Measurements from ENCODE around the gene RALGDS.

Gene RALGDS

GRCh38 chr9:133153227-133154096 is 32.4 kb upstream of the RALGDS start (continued):
- no peak for TF ChIP-seq ZNF513 (tag by site-specific recombination; IDR thresholded peaks at IDR 0.05)
- no peak for TF ChIP-seq PRDM1 (tag by site-specific recombination; IDR thresholded peaks at IDR 0.05)
- peak; percentile 90 for TF ChIP-seq MYNN (tag by site-specific recombination; IDR thresholded peaks at IDR 0.05; ENCODE audit: borderline replicate concordance)

GRCh38 chr9:133151601-133152525 is 30.8 kb upstream of the RALGDS start:
- 0 out of 2 replicates have a peak, but pooled peaks cover 3% of the 10 kb centered on the region for H3K4me1 ChIP-seq (ENCODE audit: control insufficient read depth, insufficient read depth, low read length)
- POLR2A ChIA-PET = interaction anchor here (1.0 kb wide), 1 partner anchor 196 kb away, joined by 3 read pairs; the partner anchor contains the start of genes MED22 and RPL7A

GRCh38 chr9:133151041-133151440 is 30.0 kb upstream of the RALGDS start:
- H3K4me1 ChIP-seq (ENCODE audit: control insufficient read depth, insufficient read depth, low read length) = 0 out of 2 replicates have a peak, but pooled peaks cover 3% of the 10 kb centered on the region
- no peak overlapping the region for H3K27ac ChIP-seq (ENCODE audit: extremely low read depth, low read depth, low read length)
- H3K4me3 ChIP-seq (ENCODE audit: low read depth, low read length) = no peak overlapping the region
- POLR2A ChIA-PET = no interaction called here
- CTCF ChIA-PET = interaction anchor here (0.6 to 2.4 kb wide), 6 partner anchors 8 to 1675 kb away, joined by 3 to 18 read pairs (median 4); no protein-coding TSS in a partner anchor
- no peaks in the 10 kb centered on the region for H3K36me3 ChIP-seq (ENCODE audit: control insufficient read depth in 2 of 2, insufficient read depth in 1 of 2, low read length in 2 of 2)
- H3K9me3 ChIP-seq (ENCODE audit: control insufficient read depth, insufficient read depth, low read depth, low read length) = no peaks in the 10 kb centered on the region
- TF ChIP-seq ZNF202 (tag by site-specific recombination; IDR thresholded peaks at IDR 0.05; ENCODE audit: borderline replicate concordance) = no peak
- no peak for TF ChIP-seq ZNF76 (tag by site-specific recombination; IDR thresholded peaks at IDR 0.05; ENCODE audit: borderline replicate concordance, low read depth)
- no peak for TF ChIP-seq KLF10 (tag by site-specific recombination; IDR thresholded peaks at IDR 0.05)
- TF ChIP-seq, protein P1, sequence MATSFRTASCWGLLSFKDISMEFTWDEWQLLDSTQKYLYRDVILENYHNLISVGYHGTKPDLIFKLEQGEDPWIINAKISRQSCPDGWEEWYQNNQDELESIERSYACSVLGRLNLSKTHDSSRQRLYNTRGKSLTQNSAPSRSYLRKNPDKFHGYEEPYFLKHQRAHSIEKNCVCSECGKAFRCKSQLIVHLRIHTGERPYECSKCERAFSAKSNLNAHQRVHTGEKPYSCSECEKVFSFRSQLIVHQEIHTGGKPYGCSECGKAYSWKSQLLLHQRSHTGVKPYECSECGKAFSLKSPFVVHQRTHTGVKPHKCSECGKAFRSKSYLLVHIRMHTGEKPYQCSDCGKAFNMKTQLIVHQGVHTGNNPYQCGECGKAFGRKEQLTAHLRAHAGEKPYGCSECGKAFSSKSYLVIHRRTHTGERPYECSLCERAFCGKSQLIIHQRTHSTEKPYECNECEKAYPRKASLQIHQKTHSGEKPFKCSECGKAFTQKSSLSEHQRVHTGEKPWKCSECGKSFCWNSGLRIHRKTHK (tag by site-specific recombination; IDR thresholded peaks at IDR 0.05) = no peak
- TF ChIP-seq ZNF843 (tag by site-specific recombination; IDR thresholded peaks at IDR 0.05) = no peak
- no peak for TF ChIP-seq ZFP69B (tag by site-specific recombination; IDR thresholded peaks at IDR 0.05)
- no peak for TF ChIP-seq KLF7 (tag by site-specific recombination; IDR thresholded peaks at IDR 0.05; ENCODE audit: borderline replicate concordance)
- TF ChIP-seq ZNF629 (tag by site-specific recombination; IDR thresholded peaks at IDR 0.05) = no peak
- TF ChIP-seq ZNF23 (tag by site-specific recombination; IDR thresholded peaks at IDR 0.05; ENCODE audit: borderline replicate concordance) = no peak
- no peak for TF ChIP-seq GLIS1 (tag by site-specific recombination; IDR thresholded peaks at IDR 0.05)
- TF ChIP-seq ZNF18 (tag by site-specific recombination; IDR thresholded peaks at IDR 0.05) = no peak
- TF ChIP-seq TCF7L2 (IDR thresholded peaks at IDR 0.05; ENCODE audit: borderline replicate concordance, low read depth, low read length) = no peak
- TF ChIP-seq, protein P2, sequence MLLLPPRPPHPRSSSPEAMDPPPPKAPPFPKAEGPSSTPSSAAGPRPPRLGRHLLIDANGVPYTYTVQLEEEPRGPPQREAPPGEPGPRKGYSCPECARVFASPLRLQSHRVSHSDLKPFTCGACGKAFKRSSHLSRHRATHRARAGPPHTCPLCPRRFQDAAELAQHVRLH (tag by site-specific recombination; IDR thresholded peaks at IDR 0.05) = no peak
- no peak for TF ChIP-seq KLF1 (tag by site-specific recombination; IDR thresholded peaks at IDR 0.05)
- TF ChIP-seq KLF8 (tag by site-specific recombination; IDR thresholded peaks at IDR 0.05) = no peak

More at GRCh38 chr9:133151601-133152525, 30.8 kb upstream of the RALGDS start:
- TF ChIP-seq ZNF18 (tag by site-specific recombination; IDR thresholded peaks at IDR 0.05) (no peak), ZFP69B (tag by site-specific recombination; IDR thresholded peaks at IDR 0.05) (no peak), MYNN (tag by site-specific recombination; IDR thresholded peaks at IDR 0.05; ENCODE audit: borderline replicate concordance) (no peak)
- Histone ChIP-seq H3K9me3 (ENCODE audit: control insufficient read depth, insufficient read depth, low read depth, low read length) (no peaks in the 10 kb centered on the region), H3K36me3 (ENCODE audit: control insufficient read depth in 2 of 2, insufficient read depth in 1 of 2, low read length in 2 of 2) (no peaks in the 10 kb centered on the region), H3K27ac (ENCODE audit: extremely low read depth, low read depth, low read length) (no peak overlapping the region), H3K4me3 (ENCODE audit: low read depth, low read length) (no peak overlapping the region)
- CTCF ChIA-PET = interaction anchor here (0.5 to 2.1 kb wide), 8 partner anchors 9 to 1676 kb away, joined by 3 to 7 read pairs (median 4); partner anchors contain the start of gene GTF3C5
